IPS-11a (cell line): Measurements from ENCODE around the gene LSM14A.
"Not testable (repeated sequence)": the region's sequence is repeated elsewhere in the genome, so short reads cannot be mapped to it uniquely, and the experiment has no call there.

ENCODE experiments used
- H3K4me3 ChIP-seq: one replicate; pipeline ENCODE4 v1.5.1; 2013; ENCODE audit warnings: low read depth, low read length, control low read depth

The LSM14A gene

GRCh38 chr19:34155686-34156085 lies 16.6 kb upstream of the LSM14A start:
- H3K4me3 ChIP-seq, result no peak overlapping the region

DNA sequence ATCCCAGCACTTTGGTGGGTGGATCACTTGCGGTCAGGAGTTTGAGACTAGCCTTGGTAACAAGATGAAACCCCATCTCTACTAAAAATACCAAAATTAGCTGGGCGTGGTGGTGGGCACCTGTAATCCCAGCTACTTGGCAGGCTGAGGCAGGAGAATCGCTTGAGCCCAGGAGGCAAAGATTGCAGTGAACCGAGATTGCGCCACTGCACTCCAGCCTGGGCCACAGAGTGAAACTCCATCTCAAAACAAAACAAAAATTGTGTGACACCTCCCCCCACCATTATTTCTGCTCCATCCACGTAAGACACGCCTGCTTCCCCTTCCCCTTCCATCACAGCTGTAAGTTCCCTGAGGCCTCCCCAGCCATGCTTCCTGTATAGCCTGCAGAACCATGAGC lies 13.3 kb upstream of the LSM14A start:
- not testable (repeated sequence) for H3K4me3 ChIP-seq

DNA sequence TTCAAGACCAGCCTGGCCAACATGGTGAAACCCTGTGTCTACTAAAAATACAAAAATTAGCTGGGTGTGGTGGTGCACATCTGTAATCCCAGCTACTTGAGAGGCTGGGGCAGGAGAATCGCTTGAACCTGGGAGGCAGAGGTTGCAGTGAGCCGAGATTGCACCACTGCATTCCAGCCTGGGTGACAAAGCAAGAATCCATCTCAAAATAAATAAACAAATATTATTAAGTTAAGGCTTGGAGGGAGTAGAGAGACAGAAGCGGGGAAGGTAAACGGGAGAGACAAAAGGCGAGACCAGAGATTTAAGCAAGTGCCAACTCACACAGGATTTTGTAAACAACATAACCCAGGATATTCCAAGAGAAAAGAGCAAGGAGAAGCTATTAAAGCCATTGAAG lies 12.8 kb upstream of the LSM14A start:
- H3K4me3 ChIP-seq, result not testable (repeated sequence)

GRCh38 chr19:34161902-34162301 lies 10.4 kb upstream of the LSM14A start:
- H3K4me3 ChIP-seq, result not testable (repeated sequence)

DNA sequence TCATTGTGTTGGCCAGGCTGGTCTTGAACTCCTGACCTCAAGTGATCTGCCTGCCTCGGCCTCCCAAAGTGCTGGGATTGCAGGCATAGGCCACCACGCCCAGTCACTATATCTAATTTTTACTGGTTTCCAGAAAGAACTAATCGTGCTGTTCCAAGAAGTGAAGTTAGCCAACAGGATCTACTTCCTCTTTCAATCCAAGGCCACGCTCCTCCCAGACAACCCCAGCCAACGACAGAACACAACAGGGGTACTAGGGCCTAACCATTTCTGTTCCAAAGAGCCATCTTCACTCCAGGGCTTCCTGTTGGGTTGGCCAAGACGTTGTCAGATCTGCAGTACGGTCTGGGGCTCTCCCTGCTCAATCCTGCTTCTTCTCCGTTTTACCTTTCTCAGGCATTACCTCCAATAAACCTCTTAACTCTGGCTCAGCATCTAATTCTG lies 7.0 kb upstream of the LSM14A start:
- H3K4me3 ChIP-seq, result no peak overlapping the region

DNA sequence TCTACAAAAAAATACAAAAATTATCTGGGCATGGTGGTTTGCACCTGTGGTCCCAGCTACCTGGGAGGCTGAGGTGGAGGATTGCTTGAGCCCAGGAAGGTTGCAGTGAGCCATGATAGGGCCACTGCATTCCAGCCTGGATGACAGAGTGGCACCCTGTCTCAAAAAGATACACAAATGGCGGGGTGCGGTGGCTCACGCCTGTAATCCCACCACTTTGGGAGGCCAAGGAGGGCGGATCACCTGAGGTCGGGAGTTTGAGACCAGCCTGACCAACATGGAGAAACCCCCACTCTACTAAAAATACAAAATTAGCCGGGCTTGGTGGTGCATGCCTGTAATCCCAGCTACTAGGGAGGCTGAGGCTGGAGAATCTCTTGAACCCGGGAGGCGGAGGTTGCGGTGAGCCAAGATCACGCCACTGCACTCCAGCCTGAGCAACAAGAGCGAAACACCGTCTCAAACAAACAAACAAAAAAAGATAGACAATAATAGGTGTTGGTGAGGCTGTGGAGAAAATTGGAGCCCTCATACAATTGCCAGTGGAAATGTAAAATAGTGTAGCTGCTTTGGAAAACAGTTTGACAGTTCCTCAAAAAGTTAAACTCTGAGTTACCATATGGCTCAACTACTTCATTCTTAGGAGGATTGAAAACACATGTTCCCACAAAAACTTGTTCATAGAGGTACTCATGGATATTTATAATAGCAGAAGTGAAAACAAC lies 2.7 kb upstream of the LSM14A start:
- H3K4me3 ChIP-seq, result not testable (repeated sequence)

DNA sequence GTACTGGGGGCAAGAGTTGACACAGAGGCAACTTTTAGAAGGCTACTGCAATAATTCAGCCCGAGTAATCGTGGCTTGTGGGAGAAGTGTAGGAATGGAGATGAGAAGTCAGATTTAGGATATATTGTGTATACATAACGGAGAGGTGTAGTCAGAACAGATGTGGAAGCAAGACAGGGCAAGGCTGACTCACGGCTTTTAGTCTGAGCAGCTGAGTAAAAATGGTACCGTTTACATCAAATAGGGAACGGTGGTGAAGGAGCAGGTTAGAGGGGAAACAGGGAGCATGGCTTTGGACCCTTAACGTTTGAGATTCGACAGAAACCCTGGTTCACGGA lies 796 bp upstream of the LSM14A start:
- peak overlapping the region; percentile 63 for H3K4me3 ChIP-seq

DNA sequence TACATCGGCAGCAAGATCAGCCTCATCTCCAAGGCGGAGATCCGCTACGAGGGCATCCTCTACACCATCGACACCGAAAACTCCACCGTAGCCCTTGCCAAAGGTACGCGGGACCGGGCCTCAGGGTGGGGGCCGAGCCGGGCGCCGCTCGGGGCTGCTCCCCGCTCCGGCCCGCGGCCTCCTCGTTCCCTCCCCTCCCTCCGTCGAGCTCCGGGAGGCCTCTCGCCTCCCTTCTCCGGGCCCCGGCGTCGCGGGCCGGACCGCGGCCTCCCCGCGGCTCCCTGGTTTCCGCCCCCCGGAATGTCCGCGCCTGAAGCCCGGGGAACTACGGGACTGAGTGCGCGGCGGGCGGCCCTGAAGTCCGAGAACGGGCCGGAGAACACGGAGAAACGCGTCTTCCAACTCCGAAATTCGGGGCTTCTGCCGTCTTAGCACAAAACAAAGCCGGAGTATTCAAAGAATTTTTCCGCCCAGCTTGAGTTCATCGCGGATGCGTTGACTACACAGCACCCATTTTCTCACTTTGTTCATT lies 423 bp downstream of the LSM14A start:
- H3K4me3 ChIP-seq, result peak overlapping the region; percentile 97

GRCh38 chr19:34173193-34173956 lies 1.1 kb downstream of the LSM14A start:
- H3K4me3 ChIP-seq, result peak overlapping the region; percentile 97

GRCh38 chr19:34175173-34175572 lies 2.9 kb downstream of the LSM14A start:
- not testable (repeated sequence) for H3K4me3 ChIP-seq

DNA sequence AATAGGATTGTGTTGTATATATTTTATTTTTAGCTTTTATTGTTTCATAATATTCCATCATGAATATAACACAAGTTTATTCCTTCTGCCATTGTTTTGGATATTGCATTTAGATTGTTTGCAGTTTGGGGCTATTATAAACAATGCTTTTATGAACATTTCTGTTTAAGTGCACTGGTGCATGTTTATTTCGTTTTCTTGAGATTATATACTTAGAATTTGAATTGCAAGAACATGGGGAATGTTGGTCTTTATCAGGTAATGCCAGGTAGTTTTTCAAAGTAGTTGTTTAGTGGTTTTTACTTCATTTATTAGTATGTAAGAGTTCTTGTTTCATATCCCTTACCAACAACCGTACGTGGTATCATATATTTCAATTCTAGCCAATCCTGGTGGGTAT lies 4.3 kb downstream of the LSM14A start:
- H3K4me3 ChIP-seq, result no peak overlapping the region

DNA sequence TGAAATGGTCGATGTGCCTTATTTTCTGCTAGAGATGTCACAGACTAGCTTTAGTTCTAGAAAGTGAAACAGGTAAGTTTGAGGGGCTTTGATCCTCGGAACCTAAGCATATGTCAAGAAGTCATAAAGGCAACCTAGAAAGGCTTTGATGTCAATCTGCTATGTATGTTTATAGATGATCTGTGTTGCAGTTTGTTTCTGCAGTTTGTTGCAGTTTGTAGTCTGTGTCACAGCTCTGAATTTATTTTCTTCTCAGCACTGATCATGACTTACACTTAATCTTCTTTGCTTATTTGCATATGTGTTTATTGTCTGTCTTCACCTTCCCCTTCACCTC lies 5.9 kb downstream of the LSM14A start:
- no peak overlapping the region for H3K4me3 ChIP-seq

- no peak overlapping the region for H3K4me3 ChIP-seq
Measured at GRCh38 chr19:34179066-34179465, 6.8 kb downstream of the LSM14A start.

GRCh38 chr19:34180273-34180672 lies 8.0 kb downstream of the LSM14A start:
- H3K4me3 ChIP-seq, result no peak overlapping the region

GRCh38 chr19:34180709-34181108 lies 8.4 kb downstream of the LSM14A start:
- H3K4me3 ChIP-seq, result no peak overlapping the region

GRCh38 chr19:34181111-34181864 lies 9.0 kb downstream of the LSM14A start:
- H3K4me3 ChIP-seq, result no peak overlapping the region

DNA sequence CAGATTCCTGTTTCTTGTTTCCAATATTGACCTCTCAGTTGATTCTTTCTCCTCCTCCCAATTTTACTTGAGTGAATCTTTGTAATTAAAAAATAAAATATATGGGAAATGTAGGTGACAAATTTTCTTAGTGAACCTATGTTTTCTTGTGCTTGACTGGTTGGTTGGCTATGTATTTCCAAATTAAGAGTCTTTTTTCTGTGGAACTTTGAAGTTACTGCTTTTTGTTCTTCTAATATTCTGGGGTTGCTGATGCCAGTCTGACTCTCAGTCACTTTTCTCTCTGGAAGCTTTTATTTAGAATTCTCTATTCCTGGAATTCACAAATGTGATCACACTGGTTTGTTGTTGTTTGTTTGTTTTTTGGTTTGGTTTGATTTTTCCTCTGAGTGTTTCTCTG lies 9.8 kb downstream of the LSM14A start:
- H3K4me3 ChIP-seq, result no peak overlapping the region

GRCh38 chr19:34184880-34185491 lies 12.7 kb downstream of the LSM14A start:
- H3K4me3 ChIP-seq, result no peak overlapping the region

GRCh38 chr19:34186205-34186604 lies 13.9 kb downstream of the LSM14A start:
- H3K4me3 ChIP-seq, result no peak overlapping the region

- H3K4me3 ChIP-seq, result no peak overlapping the region
Measured at GRCh38 chr19:34187011-34187410, 14.7 kb downstream of the LSM14A start.

DNA sequence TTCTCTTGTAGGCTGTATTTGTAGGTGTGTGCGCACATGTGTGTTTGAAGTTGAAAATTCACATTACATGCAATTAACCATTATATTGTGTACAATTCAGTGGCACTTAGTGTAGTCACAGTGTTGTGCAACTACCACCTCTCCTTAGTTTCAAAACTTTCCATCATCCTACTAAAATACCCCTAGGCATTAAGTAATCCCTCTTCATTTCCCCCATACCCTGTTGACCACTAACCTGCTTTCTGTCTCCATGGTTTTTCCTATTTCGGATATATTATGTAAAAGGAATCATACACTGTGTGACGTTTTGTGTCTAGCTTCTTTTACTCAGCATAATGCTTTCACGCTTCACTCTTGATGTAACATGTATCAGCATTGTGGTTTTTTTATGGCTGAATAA lies 16.1 kb downstream of the LSM14A start:
- no peak overlapping the region for H3K4me3 ChIP-seq
